DMS79 (cell line): Measurements from ENCODE around the gene LDLRAD2.
"Not testable (repeated sequence)": the region's sequence is repeated elsewhere in the genome, so short reads cannot be mapped to it uniquely, and the experiment has no call there.

Experiments used
- DNase-seq: peaks from one replicate; lab custom pipeline; 2025; lab: John Stamatoyannopoulos, UW

LDLRAD2 gene

DNA sequence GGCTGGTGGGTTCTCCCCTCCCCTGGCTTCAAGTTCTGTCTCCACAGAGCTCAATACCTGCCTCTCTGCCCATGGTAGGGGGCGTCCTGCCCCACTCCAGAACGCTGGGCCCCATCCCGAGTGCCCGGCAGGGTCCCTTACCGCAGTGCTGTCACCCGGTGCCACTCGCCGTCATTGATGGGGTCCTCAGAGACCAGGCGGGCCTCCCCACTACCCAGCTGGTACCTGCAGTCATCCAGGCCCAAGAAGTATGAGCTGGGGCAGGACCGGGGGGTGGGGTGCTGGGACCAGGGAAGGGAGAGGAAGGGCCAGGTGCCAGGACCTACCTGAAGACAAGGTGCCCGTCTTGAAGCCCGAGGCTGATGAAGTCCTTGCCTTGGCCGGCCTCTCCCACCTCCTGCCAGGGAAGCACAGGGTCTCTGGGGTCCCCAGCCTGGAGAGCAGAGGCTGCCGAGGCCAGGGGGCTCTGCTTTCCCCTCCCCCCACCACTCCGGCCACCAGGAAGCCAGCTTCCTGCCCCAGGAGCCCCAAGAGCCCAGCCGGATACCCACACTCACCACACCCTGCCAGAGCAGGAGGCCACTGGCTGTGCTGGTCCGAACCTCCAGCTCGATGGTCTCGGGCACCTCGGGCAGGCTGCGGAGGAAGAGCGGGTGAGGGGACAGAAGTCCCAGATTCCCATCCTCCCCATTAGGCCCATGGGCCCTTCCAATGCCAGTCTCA is 12.1 kb downstream of the LDLRAD2 start:
- no peak for DNase-seq

DNA sequence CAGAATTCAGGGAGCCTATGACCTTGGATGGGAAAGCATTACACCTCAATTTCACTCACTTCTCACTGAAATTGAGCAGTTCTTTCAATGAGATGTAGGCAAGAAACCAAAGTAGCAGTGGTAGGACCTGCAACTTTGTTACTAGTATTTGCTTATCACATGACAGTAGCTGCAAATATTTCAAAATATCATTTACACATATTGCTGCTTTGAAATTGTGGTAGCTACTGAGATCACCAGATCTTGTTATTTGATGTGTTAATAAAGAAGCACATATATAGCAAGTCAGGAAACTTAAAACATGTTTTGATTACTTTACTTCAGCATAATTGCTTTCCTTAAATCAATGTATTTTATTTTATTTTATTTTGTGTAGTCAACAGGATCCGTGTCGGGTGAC is 12.9 kb downstream of the LDLRAD2 start:
- no peak for DNase-seq

DNA sequence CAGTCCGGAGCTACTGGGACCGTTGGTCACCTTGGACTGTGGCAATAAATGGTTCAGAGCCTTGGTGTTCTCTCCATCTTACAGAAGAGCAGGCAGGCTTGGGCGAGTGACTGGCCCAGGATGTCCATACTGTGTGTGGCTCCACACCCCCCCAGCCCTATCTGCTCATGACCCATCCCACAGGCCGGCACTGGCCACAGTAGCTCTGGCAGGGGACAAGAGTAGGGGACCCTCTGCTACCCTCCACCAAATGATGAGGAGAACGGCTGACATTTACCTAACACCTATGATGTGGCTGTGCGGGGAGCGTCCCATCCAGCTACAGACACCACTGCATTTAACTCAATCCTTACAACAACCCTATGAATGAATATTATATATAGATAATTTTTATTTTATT is 13.3 kb downstream of the LDLRAD2 start:
- DNase-seq = no peak

DNA sequence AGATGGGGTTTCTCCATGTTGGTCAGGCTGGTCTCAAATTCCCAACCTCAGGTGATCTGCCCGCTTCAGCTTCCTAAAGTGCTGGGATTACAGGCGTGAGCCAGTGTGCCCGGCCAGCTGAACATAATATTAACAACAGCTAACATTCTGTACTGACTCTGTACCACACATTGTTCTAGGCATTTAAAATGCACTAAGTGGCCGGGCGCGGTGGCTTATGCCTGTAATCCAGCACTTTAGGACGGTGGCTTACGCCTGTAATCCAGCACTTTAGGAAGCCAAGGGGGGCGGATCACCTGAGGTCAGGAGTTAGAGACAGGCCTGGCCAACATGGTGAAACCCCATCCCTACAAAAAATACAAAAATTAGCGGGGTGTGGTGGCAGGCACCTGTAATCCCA is 14.6 kb downstream of the LDLRAD2 start:
- not testable (repeated sequence) for DNase-seq

DNA sequence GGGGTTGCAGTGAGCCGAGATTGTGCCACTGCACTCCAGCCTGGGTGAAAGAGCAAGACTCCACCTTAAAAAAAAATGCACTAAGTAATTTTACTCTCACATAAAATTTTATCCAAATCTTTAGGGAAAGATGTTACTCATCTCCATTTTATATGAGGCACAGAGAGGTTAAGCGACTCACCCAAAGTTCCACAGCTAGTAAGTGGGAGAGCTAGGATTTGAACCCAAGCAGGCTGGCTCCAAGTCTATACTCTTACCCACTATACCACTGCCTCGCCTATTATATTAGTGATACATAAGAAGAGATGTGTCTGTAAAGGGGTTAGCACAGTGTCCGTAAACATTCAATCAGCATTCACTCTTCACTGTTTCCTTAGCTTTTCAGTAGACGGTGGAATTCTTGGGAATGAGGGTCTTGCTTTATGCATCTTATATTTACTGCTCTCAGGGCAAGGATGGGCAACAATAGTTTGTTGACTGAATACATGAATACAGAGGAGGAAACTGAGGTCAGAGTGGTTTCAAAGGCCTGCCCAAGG is 15.1 kb downstream of the LDLRAD2 start:
- no peak for DNase-seq

DNA sequence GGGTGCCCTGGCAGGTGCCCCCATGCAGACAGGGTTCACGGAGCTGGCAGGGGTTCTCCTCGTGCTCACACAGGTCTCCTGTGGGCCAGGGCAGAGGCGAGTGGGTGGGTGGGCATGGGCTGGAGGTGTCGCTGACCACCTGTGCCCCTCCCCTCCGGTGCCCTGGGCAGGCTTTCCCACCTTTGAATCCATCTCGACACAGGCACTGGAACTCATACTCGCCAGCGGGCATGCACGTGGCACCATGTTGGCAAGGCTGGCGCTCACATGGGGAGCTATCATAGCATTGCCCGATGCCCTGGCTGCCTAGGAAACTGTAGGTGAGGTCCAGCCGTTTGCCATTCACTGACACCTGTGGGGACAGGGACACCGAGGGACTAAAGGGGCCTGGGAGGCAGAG is 16.0 kb downstream of the LDLRAD2 start:
- DNase-seq = no peak

DNA sequence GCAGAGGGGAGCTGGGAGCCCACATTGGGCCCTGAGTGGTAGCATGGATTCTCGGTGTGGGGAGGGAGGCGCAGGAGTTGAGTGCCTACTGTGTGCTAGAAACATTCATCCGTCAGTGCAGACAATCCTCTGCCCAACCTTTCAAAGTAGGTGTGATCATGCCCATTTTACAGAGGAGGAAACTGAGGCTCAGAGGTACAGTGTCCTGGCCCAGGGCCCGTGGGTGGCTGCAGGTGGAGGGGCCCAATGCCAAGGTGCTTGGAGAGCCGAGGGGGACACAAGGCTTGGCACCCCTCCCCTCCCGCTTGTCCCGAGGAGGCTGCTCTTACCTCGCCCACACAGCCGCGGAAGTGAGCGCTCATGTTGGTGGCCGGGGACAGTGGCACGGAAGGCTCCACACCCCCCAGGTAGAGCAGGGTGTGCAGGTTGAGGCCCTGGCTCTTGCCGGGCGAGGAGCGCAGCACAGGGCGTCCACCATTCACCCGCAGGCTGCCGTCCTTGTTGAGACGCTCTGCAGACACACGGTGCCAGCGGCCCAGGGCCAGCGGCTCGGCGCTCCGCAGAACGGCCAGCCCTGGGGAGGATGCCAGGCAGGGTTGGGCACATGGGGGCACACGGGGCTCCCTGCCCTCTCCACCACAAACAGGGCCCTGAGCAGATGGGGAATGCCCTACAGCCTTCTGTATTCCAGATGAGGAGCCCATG is 16.6 kb downstream of the LDLRAD2 start:
- DNase-seq = no peak

DNA sequence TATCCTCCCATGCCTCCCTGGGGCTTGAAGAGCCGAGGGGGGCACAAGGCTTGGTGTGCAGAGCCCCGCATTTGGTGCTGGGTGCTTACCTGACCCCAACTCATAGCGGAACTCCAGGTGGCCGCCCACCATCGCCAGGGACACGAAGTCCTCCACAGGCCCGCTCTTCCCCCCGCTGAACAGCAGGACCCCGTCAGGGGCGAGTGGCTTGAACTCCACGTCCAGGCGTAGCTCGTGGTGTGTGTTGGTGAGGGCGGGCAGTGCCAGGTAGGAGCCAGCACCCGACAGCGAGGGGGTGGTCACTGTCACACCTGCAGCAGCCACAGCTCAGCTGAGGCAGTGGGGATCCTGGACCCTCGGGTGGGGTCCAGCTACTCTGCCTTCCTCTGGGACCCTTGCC is 17.2 kb downstream of the LDLRAD2 start:
- DNase-seq = no peak

DNA sequence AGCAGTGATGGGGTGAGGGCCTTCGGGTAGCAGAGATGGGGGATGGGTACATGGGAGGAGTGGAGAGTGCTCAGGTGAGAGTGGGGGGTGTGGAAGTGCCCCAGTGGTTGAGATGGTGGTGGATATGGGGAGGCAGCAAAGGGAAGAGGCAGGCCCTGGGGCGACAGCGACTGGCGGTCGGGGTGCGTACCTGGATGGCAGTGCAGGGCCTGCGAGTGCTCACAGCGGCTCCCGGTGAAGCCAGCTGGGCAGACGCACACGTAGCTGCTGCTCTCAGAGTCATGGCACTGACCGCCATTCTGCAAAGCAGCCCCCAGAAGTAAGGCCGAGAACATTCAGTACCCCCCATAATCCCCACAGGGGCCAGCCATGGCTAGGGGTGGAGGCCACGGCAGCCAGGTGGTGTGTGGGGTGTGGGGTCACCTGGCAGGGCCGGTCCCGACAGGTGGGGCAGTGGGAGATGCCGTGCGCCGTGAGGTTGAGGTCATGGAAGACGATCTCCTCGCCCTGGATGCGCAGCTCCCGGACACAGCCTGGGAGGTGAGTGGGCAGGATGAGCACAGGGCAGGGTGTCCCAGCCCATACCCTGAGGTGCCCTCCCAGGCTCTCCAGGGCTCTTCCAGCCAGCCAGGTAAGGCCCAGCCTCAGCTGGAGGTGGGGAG is 18.9 kb downstream of the LDLRAD2 start:
- DNase-seq = no peak

DNA sequence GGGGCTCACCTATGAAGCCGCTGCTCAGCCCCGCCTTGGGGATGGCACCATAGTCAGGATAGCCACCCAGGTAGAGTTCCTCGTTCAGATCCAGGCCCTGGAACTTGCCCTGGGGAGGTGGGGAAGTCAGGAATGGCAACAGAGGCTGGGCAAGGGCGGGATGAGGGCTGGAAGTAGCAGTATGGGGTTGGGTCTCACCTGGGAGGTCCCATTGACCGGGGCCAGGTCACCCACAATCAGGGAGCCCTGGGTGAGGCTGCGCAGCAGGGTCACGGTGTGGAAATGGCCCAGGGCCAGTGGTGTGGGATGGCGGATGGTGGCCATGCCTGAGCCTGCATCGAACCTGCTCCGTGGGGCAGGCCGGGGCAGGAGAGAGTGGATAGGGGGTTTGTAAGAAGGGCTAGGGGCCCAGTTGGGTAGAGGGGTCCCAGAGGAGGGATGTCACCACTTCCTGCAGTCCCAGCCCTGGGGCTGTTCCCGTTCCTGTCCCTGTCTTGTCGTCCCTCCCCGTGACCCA is 19.4 kb downstream of the LDLRAD2 start:
- no peak for DNase-seq

DNA sequence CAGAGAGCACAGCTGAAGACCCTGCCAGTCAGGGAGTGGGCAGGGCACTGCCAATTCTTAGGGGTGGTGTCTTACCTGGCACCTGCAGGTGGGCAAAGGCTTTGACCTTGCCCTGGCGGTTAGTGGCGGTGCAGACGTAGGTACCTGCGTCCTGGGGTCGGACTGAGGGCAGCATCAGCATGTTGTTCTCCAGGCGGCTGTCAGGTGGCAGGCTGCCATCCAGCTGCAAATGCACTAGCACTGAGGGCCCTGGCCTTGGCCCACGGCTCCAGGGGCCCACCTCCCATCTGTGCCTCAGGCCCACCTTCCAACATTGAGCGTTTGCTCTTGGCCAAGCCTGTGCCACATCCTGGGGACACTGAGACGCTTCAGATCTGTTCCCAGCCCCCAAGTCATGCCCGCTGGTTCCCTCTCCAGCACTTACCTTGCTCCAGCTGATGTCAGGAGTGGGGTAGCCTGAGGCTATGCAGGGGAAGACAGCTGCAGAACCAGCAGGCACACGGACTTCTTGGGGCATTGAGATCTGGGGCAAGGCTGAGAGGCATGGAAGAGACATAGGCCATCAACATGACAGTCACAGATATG is 21.4 kb downstream of the LDLRAD2 start:
- DNase-seq = no peak

DNA sequence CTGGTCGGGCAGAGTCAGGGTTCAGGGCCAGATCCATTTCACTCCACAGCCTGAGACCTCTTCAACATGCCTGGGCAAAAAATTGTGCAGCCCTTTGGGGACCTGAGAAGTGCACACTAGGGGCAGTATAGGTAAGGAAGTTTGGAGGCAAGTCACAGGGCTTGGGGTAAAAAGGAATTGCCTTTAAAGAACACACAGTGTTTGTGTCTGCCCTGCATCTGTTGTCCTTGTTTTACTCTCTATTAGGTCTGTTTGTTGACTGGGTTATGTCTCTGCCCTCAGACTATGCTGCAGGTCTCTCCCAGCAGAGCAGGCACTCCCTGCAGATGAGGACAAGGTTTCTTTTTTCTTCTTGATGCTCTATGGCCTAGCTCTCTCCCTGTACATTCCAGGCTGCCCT is 22.0 kb downstream of the LDLRAD2 start:
- DNase-seq = no peak

DNA sequence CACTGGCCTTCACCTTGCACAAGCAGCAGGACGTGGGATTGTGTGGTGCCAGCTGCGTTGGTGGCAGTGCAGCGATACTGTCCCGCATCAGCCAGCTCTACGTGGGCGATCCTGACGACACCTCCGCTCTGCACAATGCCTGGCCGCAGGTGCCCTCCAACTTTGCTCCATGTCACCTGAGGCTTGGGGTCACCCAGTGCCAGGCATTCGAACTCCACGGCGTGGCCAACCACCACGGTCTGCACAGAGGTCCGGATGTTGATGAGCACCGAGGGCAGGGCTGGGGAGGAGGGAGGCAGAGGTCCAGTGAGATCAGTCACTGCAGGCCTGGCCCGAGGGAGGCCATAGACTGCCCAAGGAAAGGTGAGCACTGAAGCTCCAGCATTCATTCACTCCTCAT is 22.6 kb downstream of the LDLRAD2 start:
- DNase-seq = no peak

DNA sequence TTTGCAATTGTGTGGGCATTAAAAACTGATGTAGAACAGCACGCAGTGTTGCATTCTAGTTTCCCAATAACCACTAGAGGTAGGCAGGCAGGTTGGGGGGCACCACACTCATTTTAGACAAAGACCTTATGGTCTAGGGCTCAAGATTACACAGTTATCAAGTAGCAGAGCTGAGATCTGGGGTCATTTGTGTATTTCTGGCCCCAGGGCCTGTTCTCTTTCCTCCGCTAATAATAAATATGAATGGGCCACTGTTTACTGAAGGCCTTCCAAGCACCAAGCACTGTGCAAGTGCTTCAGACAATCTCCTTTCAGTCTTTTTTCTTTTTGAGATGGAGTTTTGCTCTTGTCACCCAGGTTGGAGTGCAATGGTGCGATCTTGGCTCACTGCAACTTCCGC is 23.9 kb downstream of the LDLRAD2 start:
- DNase-seq = no peak

DNA sequence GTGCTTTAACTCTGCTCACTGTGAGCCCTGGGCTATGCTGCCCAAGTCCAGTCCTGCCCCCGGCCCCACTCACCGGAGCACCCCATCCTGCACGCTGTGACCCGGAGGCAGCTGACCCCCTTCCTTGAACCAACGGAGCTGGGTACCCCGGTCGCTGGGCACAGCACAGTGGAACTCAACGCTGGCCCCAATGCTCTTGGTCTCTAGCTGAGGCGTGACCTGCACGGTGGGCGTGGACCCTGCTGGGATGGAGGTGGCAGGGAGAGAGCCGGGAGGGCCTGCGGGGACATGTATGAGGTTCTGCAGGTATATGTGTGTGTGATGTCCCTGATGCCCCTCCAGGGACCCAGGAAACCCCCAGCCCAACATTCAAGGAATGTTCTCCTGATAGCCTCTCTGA is 24.7 kb downstream of the LDLRAD2 start:
- DNase-seq = no peak

DNA sequence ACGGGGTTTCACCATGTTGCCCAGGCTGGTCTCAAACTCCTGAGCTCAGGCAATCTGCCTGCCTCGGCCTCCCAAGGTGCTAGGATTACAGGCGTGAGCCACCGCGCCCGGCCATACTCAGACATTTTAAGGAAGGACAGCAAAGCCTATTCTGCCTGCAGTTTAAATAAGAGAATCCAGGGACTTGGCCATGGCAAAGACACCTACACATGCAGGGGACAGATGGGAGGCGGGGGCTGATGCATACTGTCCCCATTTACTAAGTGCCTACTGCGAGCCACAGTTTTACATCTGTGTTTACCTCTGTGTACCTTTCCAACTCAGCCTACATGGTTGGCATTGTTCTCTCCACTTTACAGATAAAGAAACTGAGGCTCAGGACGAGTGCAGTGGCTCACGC is 25.4 kb downstream of the LDLRAD2 start:
- no peak for DNase-seq

DNA sequence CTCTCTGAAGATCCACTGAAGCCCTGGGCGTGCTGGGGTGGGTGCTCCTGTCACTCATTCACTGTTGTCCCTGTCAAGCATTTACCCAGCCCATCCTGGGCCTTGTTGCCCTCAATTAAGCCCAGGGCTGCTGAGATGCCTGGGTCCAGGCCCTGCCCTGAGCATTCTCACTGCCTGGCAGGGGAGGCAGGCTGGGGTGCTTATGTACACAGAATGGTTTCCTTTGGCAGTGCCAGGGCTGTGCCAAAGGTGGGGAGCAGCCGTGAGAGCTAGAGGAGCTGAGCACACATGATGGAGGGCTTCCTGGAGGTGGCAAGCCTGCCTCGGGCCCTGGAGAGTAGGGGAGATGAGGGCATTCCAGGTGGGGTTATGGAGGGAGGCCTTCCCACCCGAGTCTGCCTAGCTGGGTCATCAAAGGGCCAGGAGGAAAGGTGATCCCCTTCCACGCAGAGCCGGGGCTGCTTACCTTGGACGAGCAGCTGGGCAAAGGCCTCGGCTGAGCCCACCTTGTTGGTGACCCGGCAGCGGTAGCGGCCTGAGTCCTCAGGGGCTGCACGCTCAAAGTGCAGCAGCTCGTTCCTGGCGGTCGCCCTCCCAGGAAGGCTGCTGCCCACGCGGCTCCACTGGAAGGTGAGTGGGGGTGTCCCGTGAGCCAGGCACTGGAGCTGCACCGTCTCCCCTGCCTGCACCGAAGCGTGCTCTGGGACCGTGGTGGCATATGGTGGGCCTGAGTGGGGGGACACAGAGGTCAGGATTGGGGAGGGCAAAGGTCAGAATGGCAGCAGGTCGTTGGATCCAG is 26.5 kb downstream of the LDLRAD2 start:
- no peak for DNase-seq

DNA sequence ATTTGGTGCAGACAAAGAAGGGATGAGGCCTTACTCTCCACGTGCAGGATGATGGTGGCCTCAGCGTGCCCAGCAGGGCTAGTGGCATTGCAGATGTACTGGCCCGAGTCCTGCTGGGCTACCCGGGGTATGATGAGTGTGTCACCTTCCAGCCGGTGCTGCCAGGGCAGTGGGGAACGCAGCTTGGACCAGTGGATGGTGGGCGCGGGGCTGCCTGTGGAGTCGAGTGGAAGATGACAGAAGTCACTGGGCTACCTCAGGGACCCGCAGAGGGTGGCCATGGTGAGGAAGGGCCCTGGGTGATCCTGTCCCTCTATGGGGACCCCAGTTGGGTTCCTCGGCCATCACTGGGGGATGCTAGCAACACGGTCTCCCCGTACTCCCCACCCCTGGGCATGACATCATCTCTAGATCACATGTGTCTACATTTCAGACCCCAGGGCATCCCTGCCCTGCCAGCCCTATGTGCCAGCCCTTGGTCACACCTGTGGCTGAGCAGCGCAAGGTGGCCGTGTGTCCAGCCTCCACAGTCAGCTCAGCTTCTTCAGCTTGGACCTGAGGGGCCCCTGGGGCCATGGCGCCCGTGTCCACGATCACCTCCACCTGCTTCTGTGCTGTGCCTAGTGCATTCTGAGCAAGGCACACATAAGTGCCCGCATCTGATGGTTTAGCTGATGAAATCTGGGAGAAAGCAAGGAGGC is 27.4 kb downstream of the LDLRAD2 start:
- DNase-seq = no peak

DNA sequence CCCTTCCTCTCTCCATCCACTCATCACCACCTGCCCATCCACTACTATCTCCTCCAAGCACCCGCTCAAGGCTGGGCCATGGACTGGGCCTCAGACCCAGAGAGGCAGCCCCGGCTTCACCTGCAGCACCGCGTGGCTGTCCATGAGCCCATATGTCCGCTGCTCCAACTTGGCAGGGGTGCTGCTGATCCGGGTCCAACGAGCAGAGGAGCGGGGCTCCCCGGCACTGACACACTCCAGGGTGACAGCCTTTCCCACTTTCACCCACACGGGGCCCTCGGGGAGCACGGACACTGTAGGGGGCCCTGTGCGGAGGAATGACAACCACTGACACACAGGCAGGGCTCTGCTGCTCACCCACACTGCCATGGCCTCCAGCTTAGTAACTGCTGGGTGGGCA is 28.9 kb downstream of the LDLRAD2 start:
- no peak for DNase-seq

DNA sequence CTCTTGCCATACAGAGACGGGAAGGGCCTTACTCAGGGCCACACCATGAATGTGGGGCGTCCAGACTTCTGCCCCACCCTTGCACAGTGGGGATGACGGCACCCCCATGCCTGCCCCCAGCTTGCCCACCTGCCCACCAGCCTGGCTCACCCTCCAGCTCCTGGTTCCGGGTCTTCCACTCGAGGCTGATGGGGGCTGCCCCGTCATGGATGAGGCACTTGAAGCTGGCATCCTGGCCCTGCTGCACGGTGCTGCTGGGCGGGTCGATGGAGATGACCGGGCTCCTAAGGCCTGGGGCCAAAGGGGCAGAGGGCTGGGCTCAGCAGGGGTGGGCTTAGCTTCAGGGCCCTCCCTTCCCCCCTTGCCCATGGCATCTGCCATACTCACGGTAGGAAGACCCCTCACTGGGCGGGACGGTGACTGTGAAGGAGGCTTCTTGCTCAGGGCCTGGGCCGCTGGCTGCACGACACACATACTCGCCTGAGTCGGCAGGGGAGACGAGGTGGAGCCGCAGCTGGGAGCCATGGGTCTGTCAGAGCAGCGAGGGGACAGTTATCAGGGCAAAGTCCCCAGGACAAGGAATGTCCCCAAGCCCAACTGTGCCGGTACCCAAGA is 29.9 kb downstream of the LDLRAD2 start:
- no peak for DNase-seq
